IPS-11a (cell line): ENCODE measurements around the gene BACH1.

Experiments
- H3K4me3 ChIP-seq: one replicate; pipeline ENCODE4 v1.5.1; 2013; ENCODE audit warnings: low read depth, low read length, control low read depth

The BACH1 gene

GRCh38 chr21:29313662-29314408 lies 15.1 kb downstream of the BACH1 start:
- H3K4me3 ChIP-seq, result no peak overlapping the region

GRCh38 chr21:29315131-29315749 lies 16.5 kb downstream of the BACH1 start:
- no peak overlapping the region for H3K4me3 ChIP-seq

GRCh38 chr21:29316029-29316742 lies 17.5 kb downstream of the BACH1 start:
- H3K4me3 ChIP-seq, result no peak overlapping the region

GRCh38 chr21:29316806-29317205 lies 18.1 kb downstream of the BACH1 start:
- no peak overlapping the region for H3K4me3 ChIP-seq

- H3K4me3 ChIP-seq, result no peak overlapping the region
These were observed 19.6 kb downstream of the BACH1 start for GRCh38 chr21:29318354-29318753.

GRCh38 chr21:29320031-29320430 lies 21.3 kb downstream of the BACH1 start:
- no peak overlapping the region for H3K4me3 ChIP-seq

GRCh38 chr21:29321217-29321616 lies 22.5 kb downstream of the BACH1 start:
- no peak overlapping the region for H3K4me3 ChIP-seq

- no peak overlapping the region for H3K4me3 ChIP-seq
These were observed 23.5 kb downstream of the BACH1 start for GRCh38 chr21:29321932-29322928.

- H3K4me3 ChIP-seq, result no peak overlapping the region
These were observed 24.5 kb downstream of the BACH1 start for GRCh38 chr21:29323189-29323588.

GRCh38 chr21:29326914-29327554 lies 28.3 kb downstream of the BACH1 start:
- no peak overlapping the region for H3K4me3 ChIP-seq

- no peak overlapping the region for H3K4me3 ChIP-seq
These were observed 30.7 kb downstream of the BACH1 start for GRCh38 chr21:29329406-29329805.

- no peak overlapping the region for H3K4me3 ChIP-seq
These were observed 32.1 kb downstream of the BACH1 start for GRCh38 chr21:29330797-29331196.

GRCh38 chr21:29332461-29333362 lies 34.0 kb downstream of the BACH1 start:
- no peak overlapping the region for H3K4me3 ChIP-seq

GRCh38 chr21:29333406-29333805 lies 34.7 kb downstream of the BACH1 start:
- no peak overlapping the region for H3K4me3 ChIP-seq

- no peak overlapping the region for H3K4me3 ChIP-seq
These were observed 36.2 kb downstream of the BACH1 start for GRCh38 chr21:29334717-29335428.

- no peak overlapping the region for H3K4me3 ChIP-seq
These were observed 37.0 kb downstream of the BACH1 start for GRCh38 chr21:29335720-29336119.

- no peak overlapping the region for H3K4me3 ChIP-seq
These were observed 39.5 kb downstream of the BACH1 start for GRCh38 chr21:29338256-29338655.

- H3K4me3 ChIP-seq, result no peak overlapping the region
These were observed 41.5 kb downstream of the BACH1 start for GRCh38 chr21:29340228-29340627.
